Keratinocyte (primary cell): ENCODE data around the gene FAT1. TPM values are rescaled to one million over a fixed set of nuclear protein-coding genes. Genes with fewer than 3 reads are reported as not detected.

Source experiments
- DNase-seq: peaks from one replicate; pipeline ENCODE4 v3.0.0-alpha.2; 2011; ENCODE audit warnings: low read depth, missing footprints, low spot score
- FAIRE-seq: peaks from 2 replicates; lab custom pipeline; 2011; peaks lifted over from hg19 to GRCh38; lab: Jason Lieb, UNC
- H2AFZ ChIP-seq: 2 replicates; pipeline ENCODE4 v1.6.0; 2012; ENCODE audit warnings: low read length, control low read depth, inconsistent platforms; ENCODE audit not compliant: control insufficient read depth
- H3K27ac ChIP-seq: 2 replicates; pipeline ENCODE4 v1.5.1; 2011; ENCODE audit warnings: low read length; ENCODE audit not compliant: control insufficient read depth, insufficient read depth
- H3K27me3 ChIP-seq: 3 replicates; pipeline ENCODE4 v1.6.0; 2011; ENCODE audit warnings: low read length; ENCODE audit not compliant: control insufficient read depth, insufficient read depth; ENCODE audit errors: extremely low read depth
- H3K36me3 ChIP-seq, 2 experiments: 2 replicates in 1 of 2; 3 replicates in 1 of 2; pipeline ENCODE4 v1.5.1; 2011; ENCODE audit warnings: low read length in 2 of 2, mild to moderate bottlenecking in 1 of 2; ENCODE audit not compliant: control insufficient read depth in 2 of 2, insufficient read depth in 2 of 2; ENCODE audit errors: extremely low read depth in 1 of 2
- H3K4me1 ChIP-seq: 3 replicates; pipeline ENCODE4 v1.5.1; 2011; ENCODE audit warnings: low read length; ENCODE audit not compliant: control insufficient read depth, insufficient read depth; ENCODE audit errors: extremely low read depth
- H3K4me2 ChIP-seq: 3 replicates; pipeline ENCODE4 v1.6.0; 2011; ENCODE audit warnings: low read depth, low read length; ENCODE audit not compliant: control insufficient read depth, insufficient read depth; ENCODE audit errors: extremely low read depth
- H3K4me3 ChIP-seq, 3 experiments: fragments of 200-600 bp in 1 of 3; sonication (generic) in 1 of 3; 2 replicates in 2 of 3; 3 replicates in 1 of 3; pipeline ENCODE4 v1.5.1; 2011 to 2016; ENCODE audit warnings: low read length in 3 of 3, mild to moderate bottlenecking in 3 of 3, control low read depth in 2 of 3, inconsistent platforms in 1 of 3, low read depth in 1 of 3, mixed read lengths in 1 of 3, mixed run types in 1 of 3, moderate library complexity in 1 of 3; ENCODE audit not compliant: control insufficient read depth in 2 of 3, insufficient read depth in 2 of 3; ENCODE audit errors: extremely low read depth in 1 of 3
- H3K79me2 ChIP-seq: 2 replicates; pipeline ENCODE4 v1.6.0; 2012; ENCODE audit warnings: low read length; ENCODE audit not compliant: control insufficient read depth, insufficient read depth
- H3K9ac ChIP-seq: 3 replicates; pipeline ENCODE4 v1.6.0; 2011; ENCODE audit warnings: low read length; ENCODE audit not compliant: control insufficient read depth, insufficient read depth; ENCODE audit errors: extremely low read depth
- H3K9me1 ChIP-seq: 3 replicates; pipeline ENCODE4 v1.6.0; 2011; ENCODE audit warnings: low read length; ENCODE audit not compliant: control insufficient read depth, insufficient read depth; ENCODE audit errors: extremely low read depth
- H3K9me3 ChIP-seq: 2 replicates; pipeline ENCODE4 v1.5.1; 2012; ENCODE audit warnings: low read depth, low read length; ENCODE audit not compliant: control insufficient read depth
- H4K20me1 ChIP-seq: 3 replicates; pipeline ENCODE4 v1.6.0; 2011; ENCODE audit warnings: low read length; ENCODE audit not compliant: control insufficient read depth, insufficient read depth; ENCODE audit errors: extremely low read depth
- EZH2 ChIP-seq: IDR thresholded peaks from one replicate; pipeline ENCODE4 v1.6.1; 2012; ENCODE audit warnings: inconsistent platforms, mild to moderate bottlenecking, low read length, moderate library complexity
- dilution Hi-C: fragments of 300-500 bp; cut with MboI; formaldehyde crosslinking; loops from one replicate; pipeline ENCODE4 v1.7.0; 2020; ENCODE audit warnings: low sequenced_read_pairs; ENCODE audit not compliant: extremely low pct_ligation_motif_present
- polyA plus RNA-seq, 5 experiments: library from polyadenylated mRNA; depleted of rRNA in 3 of 5; stranded (reverse) in 3 of 5; stranded (forward) in 1 of 5; unstranded in 1 of 5; fragments of >200 nt; gene quantifications; 1 replicate in 1 of 5; 2 replicates in 3 of 5; 3 replicates in 1 of 5; pipeline versions ENCODE4 v1.2.1 to v1.2.3, GENCODE V29; 2011 to 2012; ENCODE audit warnings: missing spikeins in 2 of 5, low read depth in 1 of 5, low replicate concordance in 1 of 5
- TF ChIP-seq, protein P1 (sequence below), 3 experiments: IDR thresholded peaks in 1 of 3; conservative IDR thresholded peaks in 1 of 3; optimal IDR thresholded peaks in 1 of 3; 2 replicates in 2 of 3; 3 replicates in 1 of 3; pipeline versions ENCODE3 to v1.5.1; 2011; ENCODE audit warnings: low read length in 3 of 3, mild to moderate bottlenecking in 3 of 3, moderate library complexity in 2 of 3, control low read depth in 1 of 3, inconsistent platforms in 1 of 3; ENCODE audit not compliant: insufficient read depth in 2 of 3; ENCODE audit errors: extremely low read depth in 1 of 3

FAT1 gene
- polyA plus RNA-seq, 1 donor (not counting 4 experiments of a cell fraction or from before 2014, with no cell fraction given): 329 TPM

DNA sequence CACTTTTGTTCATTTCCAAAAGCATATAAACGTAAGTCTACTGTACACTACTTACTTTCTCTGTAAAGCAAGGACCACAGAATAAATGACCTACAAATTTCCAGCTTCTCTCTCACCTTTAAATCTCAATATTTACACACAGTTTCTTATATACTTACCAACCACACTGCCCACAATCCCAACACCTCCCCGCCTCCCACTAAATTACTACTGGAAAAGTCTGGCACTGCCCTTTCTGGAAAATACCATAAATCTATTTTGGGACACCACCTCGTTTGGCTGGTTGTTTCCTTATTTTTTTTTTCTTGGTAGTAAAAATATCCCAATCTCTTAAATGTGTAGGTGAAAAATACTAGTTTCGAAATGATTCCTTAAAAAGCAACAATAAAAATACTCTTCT, 19.6 kb downstream of the FAT1 start:
- dilution Hi-C loops: no loop called here
- no peak for TF ChIP-seq EZH2
- TF ChIP-seq, protein P1, sequence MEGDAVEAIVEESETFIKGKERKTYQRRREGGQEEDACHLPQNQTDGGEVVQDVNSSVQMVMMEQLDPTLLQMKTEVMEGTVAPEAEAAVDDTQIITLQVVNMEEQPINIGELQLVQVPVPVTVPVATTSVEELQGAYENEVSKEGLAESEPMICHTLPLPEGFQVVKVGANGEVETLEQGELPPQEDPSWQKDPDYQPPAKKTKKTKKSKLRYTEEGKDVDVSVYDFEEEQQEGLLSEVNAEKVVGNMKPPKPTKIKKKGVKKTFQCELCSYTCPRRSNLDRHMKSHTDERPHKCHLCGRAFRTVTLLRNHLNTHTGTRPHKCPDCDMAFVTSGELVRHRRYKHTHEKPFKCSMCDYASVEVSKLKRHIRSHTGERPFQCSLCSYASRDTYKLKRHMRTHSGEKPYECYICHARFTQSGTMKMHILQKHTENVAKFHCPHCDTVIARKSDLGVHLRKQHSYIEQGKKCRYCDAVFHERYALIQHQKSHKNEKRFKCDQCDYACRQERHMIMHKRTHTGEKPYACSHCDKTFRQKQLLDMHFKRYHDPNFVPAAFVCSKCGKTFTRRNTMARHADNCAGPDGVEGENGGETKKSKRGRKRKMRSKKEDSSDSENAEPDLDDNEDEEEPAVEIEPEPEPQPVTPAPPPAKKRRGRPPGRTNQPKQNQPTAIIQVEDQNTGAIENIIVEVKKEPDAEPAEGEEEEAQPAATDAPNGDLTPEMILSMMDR (optimal IDR thresholded peaks at IDR 0.05 in 1 of 3, IDR thresholded peaks at IDR 0.05 in 1 of 3, conservative IDR thresholded peaks at IDR 0.05 in 1 of 3; ENCODE audit: extremely low read depth in 1 of 3, insufficient read depth in 2 of 3, low read length in 3 of 3): no peak
- no peak for DNase-seq
- Histone ChIP-seq H3K27me3 (no peaks in the 10 kb centered on the region), H2AFZ (no peak overlapping the region), H3K9me3 (no peaks in the 10 kb centered on the region), H3K4me2 (no peak overlapping the region), H3K9ac (no peak overlapping the region), H4K20me1 (peaks cover 97% of the 10 kb centered on the region), H3K36me3 (peaks cover 51 to 70% of the 10 kb centered on the region in 2 experiments), H3K4me1 (peaks cover 24% of the 10 kb centered on the region), H3K4me3 (no peak overlapping the region), H3K9me1 (peaks cover 14% of the 10 kb centered on the region), H3K27ac (no peak overlapping the region), H3K79me2 (peaks cover 100% of the 10 kb centered on the region)
- FAIRE-seq: no peak

GRCh38 chr4:186703510-186703909, 20.1 kb downstream of the FAT1 start:
- no peak for TF ChIP-seq EZH2
- TF ChIP-seq, protein P1 (optimal IDR thresholded peaks at IDR 0.05 in 1 of 3, IDR thresholded peaks at IDR 0.05 in 1 of 3, conservative IDR thresholded peaks at IDR 0.05 in 1 of 3; ENCODE audit: extremely low read depth in 1 of 3, insufficient read depth in 2 of 3, low read length in 3 of 3): no peak
- Histone ChIP-seq H2AFZ (no peak overlapping the region), H3K36me3 (peaks cover 48 to 69% of the 10 kb centered on the region in 2 experiments), H3K9ac (no peak overlapping the region), H3K4me3 (no peak overlapping the region), H3K9me3 (no peaks in the 10 kb centered on the region), H3K27ac (no peak overlapping the region), H4K20me1 (peaks cover 95% of the 10 kb centered on the region), H3K79me2 (peaks cover 100% of the 10 kb centered on the region), H3K9me1 (peaks cover 14% of the 10 kb centered on the region), H3K4me1 (peaks cover 24% of the 10 kb centered on the region), H3K27me3 (no peaks in the 10 kb centered on the region), H3K4me2 (no peak overlapping the region)
- FAIRE-seq (no peak), DNase-seq (no peak)
- dilution Hi-C loops: no loop called here
